MCF 10A (cell line): ENCODE measurements around the gene CTSA. TPM values are rescaled to one million over a fixed set of nuclear protein-coding genes. Genes with fewer than 3 reads are reported as not detected.

ENCODE experiments used
- BruUV-seq: library from RNA; stranded (reverse); fragments of 400-500 nt; replicated peaks from 2 replicates; lab custom pipeline; 2021; lab: Mats Ljungman, UMichigan
- CTCF ChIA-PET: fragments of 300-600 bp; sonication (Branson Sonifier 250); formaldehyde crosslinking; extraction: SDS; loops from one replicate; lab custom pipeline; 2021; ENCODE audit warnings: antibody characterized with exemption, inconsistent platforms; lab: Yijun Ruan, JAX
- POLR2A ChIA-PET: fragments of 300-600, 350-650 bp; sonication (Branson Sonifier 250); formaldehyde crosslinking; extraction: SDS; loops from one replicate; lab custom pipeline; 2020; ENCODE audit warnings: antibody characterized with exemption, inconsistent platforms; lab: Yijun Ruan, JAX
- DNase-seq: peaks from one replicate; pipeline ENCODE4 v3.0.0-alpha.2; 2018; ENCODE audit not compliant: unreplicated experiment
- H3K27ac Mint-ChIP-seq: one replicate; pipeline ENCODE4 v1.8.0; 2022; ENCODE audit warnings: mild to moderate bottlenecking, low read depth, mixed read lengths; ENCODE audit not compliant: unreplicated experiment
- H3K27me3 Mint-ChIP-seq: one replicate; pipeline ENCODE4 v1.8.0; 2022; ENCODE audit warnings: mixed read lengths; ENCODE audit not compliant: insufficient read depth, unreplicated experiment
- H3K36me3 Mint-ChIP-seq: one replicate; pipeline ENCODE4 v1.8.0; 2022; ENCODE audit warnings: mild to moderate bottlenecking, moderate library complexity, mixed read lengths; ENCODE audit not compliant: insufficient read depth, unreplicated experiment
- H3K4me1 Mint-ChIP-seq: one replicate; pipeline ENCODE4 v1.8.0; 2022; ENCODE audit warnings: mixed read lengths; ENCODE audit not compliant: insufficient read depth, unreplicated experiment
- H3K4me3 Mint-ChIP-seq: one replicate; pipeline ENCODE4 v1.8.0; 2022; ENCODE audit warnings: mild to moderate bottlenecking, moderate library complexity, mixed read lengths; ENCODE audit not compliant: unreplicated experiment
- H3K9me3 Mint-ChIP-seq: one replicate; pipeline ENCODE4 v1.8.0; 2022; ENCODE audit warnings: mixed read lengths; ENCODE audit not compliant: unreplicated experiment
- CTCF ChIP-seq: fragments of 200-600 bp; IDR thresholded peaks from one replicate; pipeline ENCODE4 v1.8.0; 2022; ENCODE audit warnings: antibody characterized with exemption, mild to moderate bottlenecking; ENCODE audit not compliant: unreplicated experiment
- intact Hi-C: fragments of 100-400 bp; cut with micrococcal nuclease; formaldehyde crosslinking; loops from 2 replicates; pipeline ENCODE4 v1.14.1; 2022
- total RNA-seq: library from RNA; stranded (reverse); gene quantifications from 2 replicates; pipeline ENCODE4 v1.2.3, GENCODE V29; 2022

The CTSA gene
- total RNA-seq, 1 experiment from 2014 or later: 25.3 TPM

GRCh38 chr20:45882469-45883099, 8.6 kb upstream of the CTSA start:
- TF ChIP-seq CTCF: no peak
- no peaks in the 10 kb centered on the region for H3K9me3 Mint-ChIP-seq
- H3K4me1 Mint-ChIP-seq: peaks cover 21% of the 10 kb centered on the region
- H3K4me3 Mint-ChIP-seq: peak overlapping the region; percentile 97
- BruUV-seq: no TSS peak
- intact Hi-C loops: loop anchor here (10.0 kb wide), 1 partner anchor 48 kb away; the partner anchor contains the start of gene SNX21
- DNase-seq: no peak
- POLR2A ChIA-PET: interaction anchor here (1.3 to 4.8 kb wide), 8 partner anchors 9 to 83 kb away, joined by 3 to 74 read pairs (median 27); partner anchors contain the start of genes ACOT8, CTSA, NEURL2 and PCIF1
- peaks cover 11% of the 10 kb centered on the region for H3K36me3 Mint-ChIP-seq
- H3K27me3 Mint-ChIP-seq: no peaks in the 10 kb centered on the region
- H3K27ac Mint-ChIP-seq: no peak overlapping the region
- CTCF ChIA-PET: interaction anchor here (0.6 to 3.0 kb wide), 8 partner anchors 9 to 105 kb away, joined by 3 to 15 read pairs (median 5); partner anchors contain the start of genes CTSA and NEURL2

GRCh38 chr20:45883100-45883469, 8.1 kb upstream of the CTSA start:
- Mint-ChIP-seq H3K9me3 (no peaks in the 10 kb centered on the region), H3K4me1 (peaks cover 21% of the 10 kb centered on the region), H3K27me3 (no peaks in the 10 kb centered on the region), H3K27ac (no peak overlapping the region), H3K4me3 (no peak overlapping the region), H3K36me3 (peaks cover 11% of the 10 kb centered on the region)
- DNase-seq: no peak
- POLR2A ChIA-PET: interaction anchor here (3.2 to 4.8 kb wide), 4 partner anchors 9 to 52 kb away, joined by 27 to 74 read pairs (median 40); partner anchors contain the start of genes ACOT8, CTSA, NEURL2 and PCIF1
- BruUV-seq: no TSS peak
- intact Hi-C loops: loop anchor here (10.0 kb wide), 1 partner anchor 48 kb away; the partner anchor contains the start of gene SNX21
- CTCF ChIA-PET: interaction anchor here (1.0 to 2.7 kb wide), 5 partner anchors 16 to 104 kb away, joined by 3 to 12 read pairs (median 4); no protein-coding TSS in a partner anchor
- no peak for TF ChIP-seq CTCF

- BruUV-seq: no TSS peak
- peak overlapping the region; percentile 42 for H3K27ac Mint-ChIP-seq
- no peaks in the 10 kb centered on the region for H3K9me3 Mint-ChIP-seq
- H3K4me3 Mint-ChIP-seq: no peak overlapping the region
- intact Hi-C loops: loop anchor here (10.0 kb wide), 1 partner anchor 52 kb away; the partner anchor contains the start of gene SNX21
- peaks cover 11% of the 10 kb centered on the region for H3K36me3 Mint-ChIP-seq
- no peak for TF ChIP-seq CTCF
- no peaks in the 10 kb centered on the region for H3K27me3 Mint-ChIP-seq
- peaks cover 13% of the 10 kb centered on the region for H3K4me1 Mint-ChIP-seq
- POLR2A ChIA-PET: interaction anchor here (0.8 to 6.0 kb wide), 2 partner anchors 30 to 63 kb away, joined by 3 to 24 read pairs; partner anchors contain the start of genes ACOT8 and ZSWIM3
- DNase-seq: no peak
- CTCF ChIA-PET: no interaction called here
These were observed 4.4 kb upstream of the CTSA start for GRCh38 chr20:45886590-45887345.

GRCh38 chr20:45887346-45887715, 3.8 kb upstream of the CTSA start, which contains the start of gene SPATA25:
TSS of gene SPATA25 (minus strand) at chr20:45887622. CDS start at chr20:45887590, 32 bp downstream.
- H3K27me3 Mint-ChIP-seq: no peaks in the 10 kb centered on the region
- peaks cover 13% of the 10 kb centered on the region for H3K4me1 Mint-ChIP-seq
- no peak for TF ChIP-seq CTCF
- POLR2A ChIA-PET: interaction anchor here (6.0 kb wide), 1 partner anchor 30 kb away, joined by 24 read pairs; the partner anchor contains the start of genes ACOT8 and ZSWIM3
- BruUV-seq: no TSS peak
- H3K27ac Mint-ChIP-seq: peak within 1 kb of the TSS; percentile 42
- intact Hi-C loops: loop anchor here (10.0 kb wide), 1 partner anchor 53 kb away; the partner anchor contains the start of gene SNX21
- CTCF ChIA-PET: no interaction called here
- H3K36me3 Mint-ChIP-seq: peaks cover 11% of the 10 kb centered on the region
- DNase-seq: no peak
- H3K4me3 Mint-ChIP-seq: no peak within 1 kb of the TSS
- no peaks in the 10 kb centered on the region for H3K9me3 Mint-ChIP-seq
